Stomach (tissue), 4 donors: ENCODE measurements around the gene COBL.

Source experiments
- EP300 ChIP-seq: sonication (generic); formaldehyde crosslinking; IDR thresholded peaks from one replicate; pipeline ENCODE4 v1.6.1; 2017; ENCODE audit warnings: antibody characterized with exemption
- POLR2A ChIP-seq, 4 donors: fragments of 450-650 bp; IDR thresholded peaks; one replicate each; pipeline ENCODE4 v1.6.1; 2016; ENCODE audit warnings: antibody characterized with exemption in 4 of 4, control low read depth in 2 of 4, mild to moderate bottlenecking in 1 of 4, moderate library complexity in 1 of 4
- POLR2AphosphoS5 ChIP-seq, 3 donors: sonication (generic); formaldehyde crosslinking; IDR thresholded peaks; one replicate each; pipeline ENCODE4 v1.6.1; 2016; ENCODE audit warnings: antibody characterized with exemption in 3 of 3
- TF ChIP-seq, protein P1 (sequence below), 7 experiments: fragments of 450-650 bp in 4 of 7; fragments of 200-600 bp in 3 of 7; sonication (generic) in 3 of 7; IDR thresholded peaks; one replicate each; pipeline ENCODE4 v1.5.1; 2016 to 2019; ENCODE audit warnings: antibody characterized with exemption in 7 of 7, control low read depth in 2 of 7, mild to moderate bottlenecking in 1 of 7

DNA sequence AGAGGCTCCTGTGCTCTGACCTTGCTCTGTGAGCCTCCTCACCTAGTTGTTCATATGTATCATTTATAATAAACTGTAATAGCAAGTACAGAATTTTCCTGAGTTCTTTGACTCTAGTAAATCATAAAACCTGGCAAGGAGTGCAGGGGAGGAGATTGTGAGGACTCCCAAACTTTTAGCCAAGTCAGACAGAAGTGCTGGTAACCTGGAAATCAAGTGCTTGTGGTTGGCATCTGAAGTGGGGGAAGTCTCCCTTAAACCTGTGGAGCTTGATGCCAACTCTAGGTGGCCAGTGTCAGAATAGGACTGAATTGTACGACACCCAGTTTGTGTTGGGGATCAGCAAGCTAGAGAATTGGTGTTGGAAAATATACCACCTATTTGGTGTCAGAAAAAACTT, 327.6 kb downstream of the COBL start:
- TF ChIP-seq POLR2AphosphoS5 (IDR thresholded peaks at IDR 0.05) (no peak), POLR2A (IDR thresholded peaks at IDR 0.05) (no peak), EP300 (no peak)
- TF ChIP-seq, protein P1, sequence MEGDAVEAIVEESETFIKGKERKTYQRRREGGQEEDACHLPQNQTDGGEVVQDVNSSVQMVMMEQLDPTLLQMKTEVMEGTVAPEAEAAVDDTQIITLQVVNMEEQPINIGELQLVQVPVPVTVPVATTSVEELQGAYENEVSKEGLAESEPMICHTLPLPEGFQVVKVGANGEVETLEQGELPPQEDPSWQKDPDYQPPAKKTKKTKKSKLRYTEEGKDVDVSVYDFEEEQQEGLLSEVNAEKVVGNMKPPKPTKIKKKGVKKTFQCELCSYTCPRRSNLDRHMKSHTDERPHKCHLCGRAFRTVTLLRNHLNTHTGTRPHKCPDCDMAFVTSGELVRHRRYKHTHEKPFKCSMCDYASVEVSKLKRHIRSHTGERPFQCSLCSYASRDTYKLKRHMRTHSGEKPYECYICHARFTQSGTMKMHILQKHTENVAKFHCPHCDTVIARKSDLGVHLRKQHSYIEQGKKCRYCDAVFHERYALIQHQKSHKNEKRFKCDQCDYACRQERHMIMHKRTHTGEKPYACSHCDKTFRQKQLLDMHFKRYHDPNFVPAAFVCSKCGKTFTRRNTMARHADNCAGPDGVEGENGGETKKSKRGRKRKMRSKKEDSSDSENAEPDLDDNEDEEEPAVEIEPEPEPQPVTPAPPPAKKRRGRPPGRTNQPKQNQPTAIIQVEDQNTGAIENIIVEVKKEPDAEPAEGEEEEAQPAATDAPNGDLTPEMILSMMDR (IDR thresholded peaks at IDR 0.05), result no peak
